ENCODE data around the gene TIMM44.

GRCh38 chr19:7955696-7956095, 12.2 kb upstream of the TIMM44 start:
- no peak for TF ChIP-seq POLR2A (IDR thresholded peaks at IDR 0.05)
- no peak for TF ChIP-seq CTCF (IDR thresholded peaks at IDR 0.05)
- no peak for TF ChIP-seq POLR2AphosphoS5 (IDR thresholded peaks at IDR 0.05)
- no peak for TF ChIP-seq EP300 (IDR thresholded peaks at IDR 0.05; ENCODE audit: low read depth)
